GM18498 (cell line): ENCODE measurements around the gene GAL3ST3.

Experiments used
- ATAC-seq: cut with Tn5 transposase; IDR thresholded peaks from one replicate; pipeline ENCODE4 v1.9.1; 2021; ENCODE audit warnings: mild to moderate bottlenecking, moderate library complexity; ENCODE audit not compliant: unreplicated experiment

Gene GAL3ST3

DNA sequence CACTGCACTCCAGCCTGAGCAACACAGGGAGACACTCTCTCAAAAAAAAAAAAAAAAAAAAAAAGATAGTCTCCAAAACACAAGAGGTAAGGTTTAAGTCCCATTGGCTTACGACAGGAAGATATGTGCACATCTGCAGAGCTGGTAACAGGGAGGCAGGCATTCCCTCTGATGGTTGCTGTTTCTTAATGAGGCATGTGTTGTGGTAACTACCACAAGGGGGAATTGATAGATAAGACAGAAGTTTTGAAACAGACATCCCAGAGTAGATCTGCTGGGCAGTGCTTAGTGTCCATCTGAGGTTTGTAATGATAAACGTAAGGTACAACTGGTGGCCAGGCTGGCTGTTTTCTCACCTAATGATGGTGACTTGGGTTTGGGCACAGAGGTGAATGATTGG lies 51.7 kb downstream of the GAL3ST3 start:
- ATAC-seq = no peak

DNA sequence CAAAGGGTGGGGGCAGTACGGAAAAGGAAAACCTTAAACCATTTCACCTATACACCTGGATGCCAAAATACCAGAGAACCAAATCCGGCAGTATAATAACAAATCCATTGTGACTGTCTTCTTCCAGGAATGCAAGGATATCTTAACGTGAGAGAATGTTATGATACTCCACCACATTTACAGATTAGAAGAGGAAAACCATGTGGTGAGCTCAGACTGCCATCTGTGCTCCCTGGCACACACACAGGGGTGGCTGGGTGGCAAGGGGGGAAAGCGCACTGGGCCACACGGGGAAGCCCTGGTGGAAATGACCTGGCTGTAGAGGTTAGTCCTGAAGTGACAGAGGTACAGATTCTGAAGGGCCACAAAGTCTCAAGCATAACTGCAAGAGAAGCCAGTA lies 56.9 kb downstream of the GAL3ST3 start:
- ATAC-seq = no peak
